Sigmoid colon (tissue), 7 donors: ENCODE data around the gene KCTD12. TPM values are rescaled to one million over a fixed set of nuclear protein-coding genes. Genes with fewer than 3 reads are reported as not detected.

ENCODE experiments used
- DNase-seq: peaks from one replicate; pipeline ENCODE4 v3.0.0-alpha.2; 2019
- H3K27ac ChIP-seq, 4 donors: fragments of 200-600 bp; sonication (generic); one replicate each; pipeline ENCODE4 v1.5.1; 2016 to 2019; ENCODE audit warnings: mild to moderate bottlenecking in 1 of 4
- H3K27me3 ChIP-seq, 3 donors: fragments of 200-600 bp; sonication (generic); one replicate each; pipeline ENCODE4 v1.5.1; 2019; ENCODE audit warnings: mild to moderate bottlenecking in 1 of 3
- H3K36me3 ChIP-seq, 4 donors: fragments of 200-600 bp; sonication (generic); one replicate each; pipeline ENCODE4 v1.5.1; 2016 to 2019
- H3K4me1 ChIP-seq, 4 donors: fragments of 200-600 bp; sonication (generic); one replicate each; pipeline ENCODE4 v1.5.1; 2017 to 2019
- H3K4me3 ChIP-seq, 4 donors: fragments of 200-600 bp; sonication (generic); one replicate each; pipeline ENCODE4 v1.5.1; 2017 to 2019; ENCODE audit warnings: mild to moderate bottlenecking in 2 of 4, moderate library complexity in 1 of 4
- H3K9me3 ChIP-seq, 4 donors: fragments of 200-600 bp in 3 of 4; sonication (generic) in 3 of 4; one replicate each; pipeline versions ENCODE4 v1.5.1 to v1.6.1; 2013 to 2019
- CTCF ChIP-seq, 4 experiments: fragments of 450-650 bp in 3 of 4; fragments of 200-600 bp in 1 of 4; IDR thresholded peaks; one replicate each; pipeline ENCODE4 v1.5.1; 2016 to 2019; ENCODE audit warnings: antibody characterized with exemption in 4 of 4, mild to moderate bottlenecking in 3 of 4, moderate library complexity in 2 of 4
- EP300 ChIP-seq, 4 donors: sonication (generic); formaldehyde crosslinking; IDR thresholded peaks; one replicate each; pipeline ENCODE4 v1.6.1; 2017; ENCODE audit warnings: antibody characterized with exemption in 4 of 4
- POLR2A ChIP-seq, 2 donors: fragments of 450-650 bp; IDR thresholded peaks; one replicate each; pipeline ENCODE4 v1.6.1; 2016; ENCODE audit warnings: antibody characterized with exemption in 2 of 2, mild to moderate bottlenecking in 2 of 2, moderate library complexity in 2 of 2
- POLR2AphosphoS5 ChIP-seq, 4 donors: sonication (generic); formaldehyde crosslinking; IDR thresholded peaks; one replicate each; pipeline ENCODE4 v1.6.1; 2017; ENCODE audit warnings: antibody characterized with exemption in 4 of 4
- WGBS, 2 donors: extraction: QIAGEN DNeasy Blood & Tissue Kit; methylation state at CpG; one replicate each; pipeline ENCODE4 v1.1.7; 2013; 5-methylcytosine and 5-hydroxymethylcytosine counted together
- intact Hi-C: fragments of 100-400 bp; cut with DNase I; formaldehyde crosslinking; loops from one replicate; pipeline ENCODE4 v1.15.1; 2023
- polyA plus RNA-seq, 3 donors: library from polyadenylated mRNA; stranded (reverse); fragments of 200-250 nt; gene quantifications; one replicate each; pipeline ENCODE4 v1.2.3, GENCODE V29; 2013
- total RNA-seq, 4 donors: library from RNA; depleted of rRNA; stranded (reverse); fragments of >200 nt; gene quantifications; one replicate each; pipeline ENCODE4 v1.1.0, GENCODE V29; 2016
- donor health status: healthy with polysubstance abuse.
- donor health status: Bipolar disorder and iron deficiency.
- donor health status: healthy.

Gene KCTD12
- total and polyA plus RNA-seq, 7 donors = 14.8 to 129 (median 77.3) TPM

GRCh38 chr13:76864259-76864658, 21.9 kb downstream of the KCTD12 start:
- Histone ChIP-seq H3K4me3 (no peak overlapping the region), H3K9me3 (no peaks in the 10 kb centered on the region), H3K27ac (no peak overlapping the region), H3K36me3 (no peaks in the 10 kb centered on the region), H3K4me1 (no peaks in the 10 kb centered on the region), H3K27me3 (no peaks in the 10 kb centered on the region)
- DNase-seq = no peak
- intact Hi-C loops = no loop called here
- TF ChIP-seq CTCF (IDR thresholded peaks at IDR 0.05) = no peak

DNA sequence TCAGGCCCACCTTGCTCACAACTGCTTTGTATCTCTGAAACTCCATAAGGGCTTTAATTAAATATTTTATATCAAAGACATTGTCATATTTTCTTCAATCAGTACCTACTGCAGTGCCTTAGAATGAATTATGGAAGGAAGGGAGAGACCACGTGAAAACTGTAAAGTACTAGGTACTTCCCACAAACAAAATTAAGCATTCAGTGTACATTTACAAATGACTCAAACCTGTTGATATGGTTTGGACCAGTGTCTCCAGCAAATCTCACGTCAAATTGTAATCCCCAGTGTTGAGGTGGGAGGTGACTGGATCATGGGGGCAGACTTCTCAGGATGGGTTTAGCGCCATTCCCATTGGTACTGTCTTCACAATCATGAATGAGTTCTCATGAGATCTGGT, 23.2 kb downstream of the KCTD12 start:
- Histone ChIP-seq H3K4me3 (no peak overlapping the region), H3K4me1 (no peaks in the 10 kb centered on the region), H3K27me3 (no peaks in the 10 kb centered on the region), H3K36me3 (no peaks in the 10 kb centered on the region), H3K27ac (no peak overlapping the region), H3K9me3 (no peaks in the 10 kb centered on the region)
- DNase-seq = no peak
- intact Hi-C loops = no loop called here
- WGBS, 2 donors = 91 to 93% methylated on average over 3 of the region's 3 CpGs
- TF ChIP-seq CTCF (IDR thresholded peaks at IDR 0.05) (no peak), POLR2AphosphoS5 (IDR thresholded peaks at IDR 0.05) (no peak), EP300 (IDR thresholded peaks at IDR 0.05) (no peak), POLR2A (IDR thresholded peaks at IDR 0.05) (no peak)

DNA sequence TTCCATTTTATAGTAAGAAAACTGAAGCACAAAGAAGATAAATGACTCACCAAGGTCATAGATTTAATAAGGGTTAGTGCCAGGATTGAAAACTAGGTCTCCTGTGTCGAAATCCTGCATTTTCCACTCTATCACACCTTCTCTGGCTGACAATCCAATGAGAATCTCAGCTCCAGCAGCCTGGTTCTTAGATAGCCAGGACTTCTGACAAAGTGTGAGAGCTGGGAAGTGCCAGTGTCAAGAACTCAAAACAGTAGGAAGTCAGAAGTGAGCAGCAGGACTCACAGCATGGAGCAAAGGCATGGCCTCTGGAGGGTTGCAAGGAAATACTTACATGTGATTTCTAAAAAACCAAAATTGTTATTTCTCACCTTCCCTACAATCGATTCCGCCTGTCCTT, 24.3 kb downstream of the KCTD12 start:
- no peak overlapping the region for H3K4me3 ChIP-seq
- no peak for DNase-seq
- TF ChIP-seq EP300 (IDR thresholded peaks at IDR 0.05) = no peak
- TF ChIP-seq POLR2AphosphoS5 (IDR thresholded peaks at IDR 0.05) = no peak
- TF ChIP-seq POLR2A (IDR thresholded peaks at IDR 0.05) = no peak
- no peak for TF ChIP-seq CTCF (IDR thresholded peaks at IDR 0.05)
- intact Hi-C loops = no loop called here
- WGBS, 2 donors = 86 to 93% methylated on average over 3 of the region's 3 CpGs
- no peaks in the 10 kb centered on the region for H3K36me3 ChIP-seq
- H3K4me1 ChIP-seq = no peaks in the 10 kb centered on the region
- H3K27me3 ChIP-seq = no peaks in the 10 kb centered on the region
- H3K9me3 ChIP-seq = no peaks in the 10 kb centered on the region
- no peak overlapping the region for H3K27ac ChIP-seq

DNA sequence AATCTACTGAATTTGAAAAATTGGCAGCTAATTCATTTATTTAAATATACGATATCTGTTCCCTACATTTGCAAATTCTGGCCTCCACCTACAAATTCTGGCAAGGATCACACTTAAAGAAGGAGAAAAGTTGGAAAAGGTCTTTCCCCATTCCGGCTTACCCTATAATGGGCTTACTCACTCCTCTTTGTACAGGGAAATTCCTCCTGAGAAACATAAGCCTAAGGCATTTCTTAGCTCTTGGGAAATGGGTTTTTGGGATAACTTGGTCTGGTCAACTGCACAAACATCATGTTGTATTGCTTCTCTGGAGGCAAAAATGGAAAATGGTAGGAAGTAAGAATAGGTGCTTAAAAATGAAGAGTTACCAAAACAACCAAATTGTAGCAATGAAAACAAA, 25.5 kb downstream of the KCTD12 start:
- Histone ChIP-seq H3K4me3 (no peak overlapping the region), H3K9me3 (no peaks in the 10 kb centered on the region), H3K27ac (no peak overlapping the region), H3K36me3 (no peaks in the 10 kb centered on the region), H3K27me3 (no peaks in the 10 kb centered on the region), H3K4me1 (no peaks in the 10 kb centered on the region)
- TF ChIP-seq CTCF (IDR thresholded peaks at IDR 0.05) = no peak
- no peak for TF ChIP-seq EP300 (IDR thresholded peaks at IDR 0.05)
- no peak for TF ChIP-seq POLR2AphosphoS5 (IDR thresholded peaks at IDR 0.05)
- TF ChIP-seq POLR2A (IDR thresholded peaks at IDR 0.05) = no peak
- DNase-seq = no peak
- 94 to 95% methylated on average over 2 of the region's 2 CpGs for WGBS, 2 donors
- intact Hi-C loops = no loop called here

DNA sequence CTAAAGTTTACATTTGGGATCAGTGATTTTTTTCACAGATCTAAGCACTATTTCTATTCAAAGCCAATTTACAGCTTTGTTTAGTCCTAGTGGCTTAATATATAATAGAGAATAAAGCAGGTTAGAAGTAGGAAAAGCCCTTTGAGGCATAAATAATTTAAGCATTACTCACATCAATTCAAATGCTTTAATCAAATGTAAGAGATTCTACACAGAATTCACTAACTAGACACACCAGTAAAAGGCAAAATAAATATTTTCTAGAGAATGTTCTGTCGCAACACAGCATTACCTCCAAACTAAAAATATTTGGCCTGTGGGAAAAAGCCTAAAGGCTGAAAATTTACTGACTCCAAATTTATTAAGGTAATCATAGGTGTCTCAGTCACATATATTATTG, 31.3 kb downstream of the KCTD12 start:
- no peak overlapping the region for H3K27ac ChIP-seq
- no peak for DNase-seq
- H3K36me3 ChIP-seq = no peaks in the 10 kb centered on the region
- 96 to 97% methylated on average over 1 of the region's 1 CpG for WGBS, 2 donors
- no peaks in the 10 kb centered on the region for H3K4me1 ChIP-seq
- H3K9me3 ChIP-seq = no peaks in the 10 kb centered on the region
- TF ChIP-seq EP300 (IDR thresholded peaks at IDR 0.05) (no peak), POLR2AphosphoS5 (IDR thresholded peaks at IDR 0.05) (no peak), CTCF (IDR thresholded peaks at IDR 0.05) (no peak), POLR2A (IDR thresholded peaks at IDR 0.05) (no peak)
- intact Hi-C loops = no loop called here
- H3K27me3 ChIP-seq = no peaks in the 10 kb centered on the region
- no peak overlapping the region for H3K4me3 ChIP-seq
